IMR-90 (cell line): ENCODE measurements around the gene INPP4A. TPM values are rescaled to one million over a fixed set of nuclear protein-coding genes. Genes with fewer than 3 reads are reported as not detected.

Source experiments
- ATAC-seq: fragments of 200-7000 bp; cut with Tn5 transposase; 2 replicates; pipeline ENCODE4 v1.9.1; 2020; ENCODE audit warnings: low read depth, mild to moderate bottlenecking, moderate library complexity
- BruUV-seq: library from RNA; stranded (reverse); fragments of 400-500 nt; replicated peaks from 2 replicates; lab custom pipeline; 2021; lab: Mats Ljungman, UMichigan
- CTCF ChIA-PET: fragments of 300-600 bp; formaldehyde crosslinking; extraction: SDS; loops from one replicate; lab custom pipeline; 2021; ENCODE audit warnings: antibody characterized with exemption; lab: Yijun Ruan, JAX
- POLR2A ChIA-PET: fragments of 300-600 bp; sonication (Branson Sonifier 250); formaldehyde crosslinking; loops from one replicate; lab custom pipeline; 2022; ENCODE audit warnings: antibody characterized with exemption; ENCODE audit not compliant: unreplicated experiment; lab: Charles Lee
- DNase-seq: peaks from one replicate; pipeline ENCODE4 v3.0.0; 2013
- H2AFZ ChIP-seq: replicated peaks from 2 replicates; pipeline ENCODE3; 2013; ENCODE audit warnings: low read length, mild to moderate bottlenecking; ENCODE audit not compliant: poor library complexity
- H2AK5ac ChIP-seq: 2 replicates; pipeline ENCODE4 v1.6.1; 2013; ENCODE audit warnings: low read depth, low read length, inconsistent platforms
- H2AK9ac ChIP-seq: replicated peaks from 2 replicates; pipeline ENCODE3; 2013; ENCODE audit warnings: mild to moderate bottlenecking, low read depth, low read length, moderate library complexity; ENCODE audit not compliant: poor library complexity
- H2BK120ac ChIP-seq: 2 replicates; pipeline ENCODE4 v1.6.1; 2013; ENCODE audit warnings: low read depth, low read length, inconsistent platforms
- H2BK15ac ChIP-seq: 3 replicates; pipeline ENCODE4 v1.6.1; 2013; ENCODE audit warnings: low read depth, low read length, inconsistent platforms
- H2BK20ac ChIP-seq: 2 replicates; pipeline ENCODE4 v1.6.1; 2013; ENCODE audit warnings: low read depth, mild to moderate bottlenecking, inconsistent platforms, low read length, moderate library complexity
- H2BK5ac ChIP-seq: 2 replicates; pipeline ENCODE4 v1.6.1; 2013; ENCODE audit warnings: mild to moderate bottlenecking, low read depth, low read length, inconsistent platforms; ENCODE audit not compliant: poor library complexity, severe bottlenecking
- H3K14ac ChIP-seq: replicated peaks from 2 replicates; pipeline ENCODE4 v1.6.1; 2013; ENCODE audit warnings: low read depth, low read length, inconsistent platforms
- H3K18ac ChIP-seq: 2 replicates; pipeline ENCODE4 v1.6.1; 2013; ENCODE audit warnings: low read depth, low read length, control low read depth
- H3K23ac ChIP-seq: 2 replicates; pipeline ENCODE4 v1.6.1; 2013; ENCODE audit warnings: low read depth, low read length, inconsistent platforms
- H3K27ac ChIP-seq: 2 replicates; pipeline ENCODE4 v1.5.1; 2013; ENCODE audit warnings: mild to moderate bottlenecking, control low read depth, low read length; ENCODE audit not compliant: insufficient read depth
- H3K27me3 ChIP-seq: 2 replicates; pipeline ENCODE4 v1.6.1; 2013; ENCODE audit warnings: low read length; ENCODE audit not compliant: control insufficient read depth, insufficient read depth
- H3K36me3 ChIP-seq: 2 replicates; pipeline ENCODE4 v1.6.1; 2013; ENCODE audit warnings: low read length, mixed read lengths; ENCODE audit not compliant: control insufficient read depth, insufficient read depth
- H3K4ac ChIP-seq: 2 replicates; pipeline ENCODE4 v1.6.1; 2013; ENCODE audit warnings: low read depth, low read length, inconsistent platforms
- H3K4me1 ChIP-seq: 2 replicates; pipeline ENCODE4 v1.6.1; 2013; ENCODE audit warnings: low read length, mixed read lengths; ENCODE audit not compliant: control insufficient read depth, insufficient read depth
- H3K4me2 ChIP-seq: 2 replicates; pipeline ENCODE4 v1.6.1; 2013; ENCODE audit warnings: low read depth, mild to moderate bottlenecking, control low read depth, low read length, moderate library complexity
- H3K4me3 ChIP-seq: 2 replicates; pipeline ENCODE4 v1.5.1; 2013; ENCODE audit warnings: low read depth, mild to moderate bottlenecking, control low read depth, low read length, moderate library complexity; ENCODE audit not compliant: insufficient read depth
- H3K56ac ChIP-seq: 2 replicates; pipeline ENCODE4 v1.6.1; 2013; ENCODE audit warnings: low read length, inconsistent platforms; ENCODE audit not compliant: insufficient read depth; ENCODE audit errors: extremely low read depth
- H3K79me1 ChIP-seq, 2 experiments: 2 replicates each; pipeline ENCODE4 v1.6.1; 2013; ENCODE audit warnings: low read length in 2 of 2, inconsistent platforms in 1 of 2, low read depth in 1 of 2
- H3K9ac ChIP-seq: 2 replicates; pipeline ENCODE4 v1.6.1; 2013; ENCODE audit warnings: low read depth, low read length, control low read depth
- H3K9me1 ChIP-seq: 2 replicates; pipeline ENCODE4 v1.6.1; 2013; ENCODE audit warnings: low read length, inconsistent platforms; ENCODE audit not compliant: insufficient read depth
- H3K9me3 ChIP-seq: 2 replicates; pipeline ENCODE4 v1.6.1; 2013; ENCODE audit warnings: low read length; ENCODE audit not compliant: control insufficient read depth, insufficient read depth
- H4K20me1 ChIP-seq: 2 replicates; pipeline ENCODE4 v1.6.1; 2013; ENCODE audit warnings: low read length, inconsistent platforms; ENCODE audit not compliant: insufficient read depth
- H4K5ac ChIP-seq: 2 replicates; pipeline ENCODE4 v1.6.1; 2013; ENCODE audit warnings: mild to moderate bottlenecking, low read depth, low read length, control low read depth
- H4K8ac ChIP-seq, 2 experiments: 2 replicates each; pipeline ENCODE4 v1.6.1; 2013; ENCODE audit warnings: low read depth in 2 of 2, low read length in 2 of 2, control low read depth in 1 of 2, inconsistent platforms in 1 of 2
- H4K91ac ChIP-seq: 2 replicates; pipeline ENCODE4 v1.6.1; 2013; ENCODE audit warnings: low read depth, low read length, inconsistent platforms; ENCODE audit not compliant: insufficient read depth
- BHLHE40 ChIP-seq: fragments of 150-350 bp; IDR thresholded peaks from 2 replicates; pipeline ENCODE4 v1.6.1; 2016; ENCODE audit warnings: mild to moderate bottlenecking, low read depth, low read length
- CEBPB ChIP-seq: IDR thresholded peaks from 2 replicates; pipeline ENCODE4 v1.6.1; 2012; ENCODE audit warnings: low read depth, low read length, improper control_type of control experiment
- CTCF ChIP-seq: conservative IDR thresholded peaks from 2 replicates; pipeline ENCODE4 v1.5.1; 2012; ENCODE audit warnings: mild to moderate bottlenecking, low read depth, low read length, improper control_type of control experiment
- ELK1 ChIP-seq: fragments of 150-350 bp; IDR thresholded peaks from 2 replicates; pipeline ENCODE4 v1.6.1; 2016; ENCODE audit warnings: low read depth, mild to moderate bottlenecking, low read length, moderate library complexity, borderline replicate concordance
- FOS ChIP-seq: fragments of 150-350 bp; IDR thresholded peaks from 2 replicates; pipeline ENCODE4 v1.6.1; 2016; ENCODE audit warnings: low read depth, low read length
- MAZ ChIP-seq: IDR thresholded peaks from 2 replicates; pipeline ENCODE4 v1.6.1; 2012; ENCODE audit warnings: low read depth, mild to moderate bottlenecking, low read length, improper control_type of control experiment, moderate library complexity, borderline replicate concordance
- NFE2L2 ChIP-seq: fragments of 150-350 bp; IDR thresholded peaks from 2 replicates; pipeline ENCODE4 v1.6.1; 2016; ENCODE audit warnings: low read depth, mild to moderate bottlenecking, low read length
- POLR2A ChIP-seq: IDR thresholded peaks from 2 replicates; pipeline ENCODE4 v1.6.1; 2012; ENCODE audit warnings: mild to moderate bottlenecking, low read depth, low read length
- RAD21 ChIP-seq: IDR thresholded peaks from 2 replicates; pipeline ENCODE4 v1.6.1; 2012; ENCODE audit warnings: low read length, improper control_type of control experiment
- RCOR1 ChIP-seq: IDR thresholded peaks from 2 replicates; pipeline ENCODE4 v1.6.1; 2012; ENCODE audit warnings: mild to moderate bottlenecking, low read length, improper control_type of control experiment; ENCODE audit not compliant: insufficient replicate concordance
- SMC3 ChIP-seq: fragments of 150-350 bp; IDR thresholded peaks from 2 replicates; pipeline ENCODE4 v1.6.1; 2016; ENCODE audit warnings: low read depth, mild to moderate bottlenecking, antibody characterized with exemption, low read length, moderate library complexity
- USF2 ChIP-seq: fragments of 150-350 bp; IDR thresholded peaks from 2 replicates; pipeline ENCODE4 v1.6.1; 2017; ENCODE audit warnings: mild to moderate bottlenecking, antibody characterized with exemption, low read length, low read depth
- WGBS, 2 experiments: methylation state at CpG; one replicate each; pipeline versions ENCODE4 v1.1.5 to v1.1.7; 2013; ENCODE audit warnings: missing lambda C conversion rate in 2 of 2; ENCODE audit not compliant: insufficient read length in 1 of 2; ENCODE audit errors: extremely low coverage in 2 of 2; 5-methylcytosine and 5-hydroxymethylcytosine counted together
- dilution Hi-C: fragments of 300-500 bp; cut with HindIII; formaldehyde crosslinking; loops from one replicate; pipeline ENCODE4 v1.14.3; 2018; ENCODE audit warnings: low sequenced_read_pairs; ENCODE audit not compliant: unreplicated experiment
- in situ Hi-C: fragments of 300-500 bp; cut with MboI; formaldehyde crosslinking; loops from 3 replicates; pipeline ENCODE4 v1.14.3; 2019; ENCODE audit warnings: low sequenced_read_pairs, inconsistent platforms, mixed read lengths
- intact Hi-C: fragments of 100-400 bp; cut with micrococcal nuclease; formaldehyde crosslinking; loops from 2 replicates; pipeline ENCODE4 v1.10.0; 2022
- polyA plus RNA-seq, 3 experiments: library from polyadenylated mRNA; depleted of rRNA; stranded (reverse); fragments of >200 nt; gene quantifications; 2 replicates each; pipeline ENCODE4 v1.2.3, GENCODE V29; 2012; ENCODE audit warnings: low replicate concordance in 1 of 3
- total RNA-seq: library from RNA; depleted of rRNA; stranded (reverse); fragments of >200 nt; gene quantifications from 2 replicates; pipeline ENCODE4 v1.2.3, GENCODE V29; 2012

Gene INPP4A
- total and polyA plus RNA-seq, 2 of the 4 experiments (the other 2 are of a cell fraction): 14.5 to 27.1 TPM

- in situ Hi-C loops (no loop called here), dilution Hi-C loops (no loop called here), intact Hi-C loops (no loop called here)
- H3K18ac ChIP-seq: no peak overlapping the region
- H4K91ac ChIP-seq: no peak overlapping the region
- H3K4me1 ChIP-seq: 0 out of 2 replicates have a peak, but pooled peaks cover 3% of the 10 kb centered on the region
- CTCF ChIA-PET: no interaction called here
- no peaks in the 10 kb centered on the region; a peak in 1 of 4 replicates for H3K79me1 ChIP-seq
- peaks cover 38% of the 10 kb centered on the region for H3K36me3 ChIP-seq
- H4K8ac ChIP-seq: no peak overlapping the region
- peaks cover 9% of the 10 kb centered on the region for H3K9me1 ChIP-seq
- H2BK20ac ChIP-seq: no peak overlapping the region
- no peak overlapping the region for H3K14ac ChIP-seq
- TF ChIP-seq SMC3 (no peak), FOS (no peak), ELK1 (no peak), CTCF (no peak), BHLHE40 (no peak), CEBPB (no peak), NFE2L2 (no peak), MAZ (no peak), POLR2A (no peak), RCOR1 (no peak), USF2 (no peak), RAD21 (no peak)
- 100% methylated on average over 3 of the region's 15 CpGs; no CpG with 5 or more reads in 1 of the 2 experiments for WGBS, 2 experiments
- no peak for ATAC-seq
- H2BK15ac ChIP-seq: no peak overlapping the region
- H2AK9ac ChIP-seq: no peak overlapping the region
- no peak overlapping the region for H2AFZ ChIP-seq
- no peak overlapping the region for H3K4me3 ChIP-seq
- no TSS peak for BruUV-seq
- H2BK5ac ChIP-seq: no peak overlapping the region
- H2BK120ac ChIP-seq: no peak overlapping the region
- H3K4me2 ChIP-seq: no peak overlapping the region
- peaks cover 4% of the 10 kb centered on the region; the same call in 1 of the 2 replicates for H4K20me1 ChIP-seq
- POLR2A ChIA-PET: no interaction called here
- no peak overlapping the region for H2AK5ac ChIP-seq
- H3K4ac ChIP-seq: no peak overlapping the region
- DNase-seq: no peak
- no peak overlapping the region for H3K9ac ChIP-seq
- H3K27ac ChIP-seq: no peak overlapping the region
- no peak overlapping the region for H3K56ac ChIP-seq
- no peaks in the 10 kb centered on the region for H3K9me3 ChIP-seq
- H3K23ac ChIP-seq: no peak overlapping the region
- no peaks in the 10 kb centered on the region for H3K27me3 ChIP-seq
- no peak overlapping the region for H4K5ac ChIP-seq
Observed at GRCh38 chr2:98572676-98573075, 128.0 kb downstream of the INPP4A start.
